ENCODE results near the gene TBC1D32.
A peak's percentile ranks its signal among the peaks of the same experiment; 100 is the strongest.
"Not testable (repeated sequence)": the region's sequence is repeated elsewhere in the genome, so short reads cannot be mapped to it uniquely, and the experiment has no call there.

The TBC1D32 gene

DNA sequence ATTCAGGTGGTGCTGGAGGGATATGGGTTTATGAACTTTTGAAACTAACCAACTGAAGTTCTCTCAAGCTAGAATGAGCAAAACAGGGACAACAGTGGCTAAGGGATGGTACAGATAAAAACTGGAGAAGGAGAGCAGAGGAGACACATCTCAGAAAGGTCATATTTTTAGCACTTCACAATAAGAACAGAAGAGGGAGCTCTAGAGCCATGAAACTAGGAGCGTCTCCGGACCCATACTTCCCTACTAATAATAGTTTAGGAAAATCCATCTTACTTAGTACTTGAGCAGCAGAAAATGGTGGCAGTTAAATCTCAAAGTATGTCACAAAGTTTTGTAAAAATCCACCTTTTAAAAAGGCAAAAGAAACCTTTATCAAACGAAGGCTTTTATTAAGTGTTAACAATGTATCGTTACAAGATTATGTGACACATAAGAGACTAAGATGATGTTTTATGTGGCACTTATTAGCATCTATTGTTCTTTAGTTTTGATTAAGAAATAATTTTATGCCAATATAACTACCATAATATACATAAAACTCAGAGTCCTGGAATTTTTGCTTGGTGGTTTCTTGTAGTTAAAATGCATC lies 278.6 kb downstream of the TBC1D32 start (continued):
- TF ChIP-seq ZNF274 (IDR thresholded peaks at IDR 0.05; ENCODE audit: low read length) = no peak
- TF ChIP-seq ZNF274 (tag by site-specific recombination; IDR thresholded peaks at IDR 0.05; ENCODE audit: borderline replicate concordance) = no peak
- no peak for TF ChIP-seq ZNF174 (tag by site-specific recombination; IDR thresholded peaks at IDR 0.05)
- no peak for TF ChIP-seq ZNF488 (tag by site-specific recombination; IDR thresholded peaks at IDR 0.05)
- no peak for TF ChIP-seq ZNF747 (tag by site-specific recombination; IDR thresholded peaks at IDR 0.05)
- TF ChIP-seq, protein P1, sequence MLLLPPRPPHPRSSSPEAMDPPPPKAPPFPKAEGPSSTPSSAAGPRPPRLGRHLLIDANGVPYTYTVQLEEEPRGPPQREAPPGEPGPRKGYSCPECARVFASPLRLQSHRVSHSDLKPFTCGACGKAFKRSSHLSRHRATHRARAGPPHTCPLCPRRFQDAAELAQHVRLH (tag by site-specific recombination; IDR thresholded peaks at IDR 0.05) = no peak
- 0 out of 2 replicates have a peak, but pooled peaks have one; percentile 16 for TF ChIP-seq ZNF660 (tag by site-specific recombination; IDR thresholded peaks at IDR 0.05)
- TF ChIP-seq KLF16 (tag by site-specific recombination; IDR thresholded peaks at IDR 0.05) = no peak
- no peak for TF ChIP-seq ZNF426 (tag by site-specific recombination; IDR thresholded peaks at IDR 0.05)
- no peak for TF ChIP-seq ZFP37 (tag by site-specific recombination; IDR thresholded peaks at IDR 0.05)
- TF ChIP-seq ATF2 (tag by site-specific recombination; IDR thresholded peaks at IDR 0.05; ENCODE audit: low read depth) = no peak
- TF ChIP-seq HOXC10 (CRISPR knock-in tag; IDR thresholded peaks at IDR 0.05) = no peak
- TF ChIP-seq KLF1 (tag by site-specific recombination; IDR thresholded peaks at IDR 0.05) = no peak
- TF ChIP-seq ZNF654 (tag by site-specific recombination; IDR thresholded peaks at IDR 0.05; ENCODE audit: low read depth) = peak; percentile 80
- no peak for TF ChIP-seq ZNF248 (tag by site-specific recombination; IDR thresholded peaks at IDR 0.05)
- TF ChIP-seq ZNF394 (tag by site-specific recombination; IDR thresholded peaks at IDR 0.05; ENCODE audit: borderline replicate concordance) = no peak
- TF ChIP-seq ZNF175 (tag by site-specific recombination; IDR thresholded peaks at IDR 0.05) = no peak
- no peak for TF ChIP-seq ZNF121 (tag by site-specific recombination; IDR thresholded peaks at IDR 0.05)
- TF ChIP-seq SP2 (tag by site-specific recombination; IDR thresholded peaks at IDR 0.05) = no peak
- TF ChIP-seq, protein P2, sequence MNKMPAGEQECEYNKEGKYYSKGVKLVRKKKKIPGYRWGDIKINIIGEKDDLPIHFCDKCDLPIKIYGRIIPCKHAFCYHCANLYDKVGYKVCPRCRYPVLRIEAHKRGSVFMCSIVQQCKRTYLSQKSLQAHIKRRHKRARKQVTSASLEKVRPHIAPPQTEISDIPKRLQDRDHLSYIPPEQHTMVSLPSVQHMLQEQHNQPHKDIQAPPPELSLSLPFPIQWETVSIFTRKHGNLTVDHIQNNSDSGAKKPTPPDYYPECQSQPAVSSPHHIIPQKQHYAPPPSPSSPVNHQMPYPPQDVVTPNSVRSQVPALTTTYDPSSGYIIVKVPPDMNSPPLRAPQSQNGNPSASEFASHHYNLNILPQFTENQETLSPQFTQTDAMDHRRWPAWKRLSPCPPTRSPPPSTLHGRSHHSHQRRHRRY (tag by site-specific recombination; IDR thresholded peaks at IDR 0.05) = no peak
- no peak for TF ChIP-seq ZNF561 (tag by site-specific recombination; IDR thresholded peaks at IDR 0.05; ENCODE audit: borderline replicate concordance)

- CTCF ChIA-PET, POLR2A ChIA-PET: not testable (repeated sequence)
These were observed 285.7 kb downstream of the TBC1D32 start for GRCh38 chr6:121048593-121048992.

GRCh38 chr6:121044905-121045304 lies 289.4 kb downstream of the TBC1D32 start:
- H3K27ac ChIP-seq (ENCODE audit: extremely low read depth, low read depth, low read length); H3K4me3 ChIP-seq (ENCODE audit: low read depth, low read length); H3K36me3 ChIP-seq (ENCODE audit: control insufficient read depth in 2 of 2, insufficient read depth in 1 of 2, low read length in 2 of 2); H3K4me1 ChIP-seq (ENCODE audit: control insufficient read depth, insufficient read depth, low read length); POLR2A ChIA-PET; H3K9me3 ChIP-seq (ENCODE audit: control insufficient read depth, insufficient read depth, low read depth, low read length): not testable (repeated sequence)
- CTCF ChIA-PET = interaction anchor here (1.4 to 2.5 kb wide), 2 partner anchors 11 to 18 kb away, joined by 3 to 7 read pairs; no protein-coding TSS in a partner anchor

More at GRCh38 chr6:121048593-121048992, 285.7 kb downstream of the TBC1D32 start:
- H3K27ac ChIP-seq (ENCODE audit: extremely low read depth, low read depth, low read length); H3K9me3 ChIP-seq (ENCODE audit: control insufficient read depth, insufficient read depth, low read depth, low read length); H3K4me3 ChIP-seq (ENCODE audit: low read depth, low read length); H3K36me3 ChIP-seq (ENCODE audit: control insufficient read depth in 2 of 2, insufficient read depth in 1 of 2, low read length in 2 of 2); H3K4me1 ChIP-seq (ENCODE audit: control insufficient read depth, insufficient read depth, low read length): not testable (repeated sequence)

- H3K27ac ChIP-seq (ENCODE audit: extremely low read depth, low read depth, low read length); POLR2A ChIA-PET: not testable (repeated sequence)
- CTCF ChIA-PET = interaction anchor here (1.4 kb wide), 1 partner anchor 19 kb away, joined by 3 read pairs; no protein-coding TSS in a partner anchor
These were observed 290.6 kb downstream of the TBC1D32 start for GRCh38 chr6:121043706-121044105.

GRCh38 chr6:121043211-121043610 lies 291.1 kb downstream of the TBC1D32 start:
- H3K9me3 ChIP-seq (ENCODE audit: control insufficient read depth, insufficient read depth, low read depth, low read length); H3K27ac ChIP-seq (ENCODE audit: extremely low read depth, low read depth, low read length); CTCF ChIA-PET; H3K4me3 ChIP-seq (ENCODE audit: low read depth, low read length); H3K4me1 ChIP-seq (ENCODE audit: control insufficient read depth, insufficient read depth, low read length); POLR2A ChIA-PET; H3K36me3 ChIP-seq (ENCODE audit: control insufficient read depth in 2 of 2, insufficient read depth in 1 of 2, low read length in 2 of 2): not testable (repeated sequence)

More at GRCh38 chr6:121043706-121044105, 290.6 kb downstream of the TBC1D32 start:
- H3K9me3 ChIP-seq (ENCODE audit: control insufficient read depth, insufficient read depth, low read depth, low read length); H3K4me3 ChIP-seq (ENCODE audit: low read depth, low read length); H3K36me3 ChIP-seq (ENCODE audit: control insufficient read depth in 2 of 2, insufficient read depth in 1 of 2, low read length in 2 of 2); H3K4me1 ChIP-seq (ENCODE audit: control insufficient read depth, insufficient read depth, low read length): not testable (repeated sequence)
